ENCODE data around the gene DDX25. TPM values are rescaled to one million over a fixed set of nuclear protein-coding genes. Genes with fewer than 3 reads are reported as not detected.

The DDX25 gene
- total RNA-seq, 1 experiment from 2014 or later = 0.37 TPM

- no peak for ATAC-seq
Measured at GRCh38 chr11:125950696-125951651, 46.7 kb downstream of the DDX25 start.

More at GRCh38 chr11:125950696-125951651, 46.7 kb downstream of the DDX25 start:
- no peaks in the 10 kb centered on the region for H3K27me3 ChIP-seq (ENCODE audit: insufficient read depth, low read length)
- H3K4me1 ChIP-seq (ENCODE audit: control insufficient read depth in 1 of 2, insufficient read depth in 2 of 2, low read length in 2 of 2) = peaks cover 1 to 3% of the 10 kb centered on the region in 2 experiments; a peak in 2 of 4 replicates
- no peaks in the 10 kb centered on the region for H3K9me3 ChIP-seq (ENCODE audit: control insufficient read depth in 1 of 2, insufficient read depth in 1 of 2, low read depth in 1 of 2, low read length in 2 of 2)
- ChIA-PET POLR2A (no interaction called here), CTCF (no interaction called here), RAD21 (ENCODE audit: low non-redundant PET in 1 of 2, low total read pairs in 2 of 2, uncharacterized antibody in 2 of 2, unreplicated experiment in 2 of 2) (no interaction called here)
- no peak overlapping the region for H3K9ac ChIP-seq (ENCODE audit: low read length)
- no peak overlapping the region for H3K4me3 ChIP-seq (replicated peaks in 1 of 2; ENCODE audit: low read depth in 1 of 2, low read length in 2 of 2)
- BruUV-seq (replicated peaks) = no TSS peak
- no peaks in the 10 kb centered on the region for H3K36me3 ChIP-seq (ENCODE audit: control insufficient read depth in 1 of 2, insufficient read depth in 2 of 2, low read length in 2 of 2)
- no peaks in the 10 kb centered on the region for H4K20me1 ChIP-seq (ENCODE audit: insufficient read depth)
- intact Hi-C loops (cut with micrococcal nuclease) = no loop called here
- H3K4me2 ChIP-seq (ENCODE audit: low read length) = no peak overlapping the region
- no peak for DNase-seq (ENCODE audit: low read depth, low spot score)
- no peak for TF ChIP-seq FOSL1 (IDR thresholded peaks at IDR 0.05; ENCODE audit: low read depth)
- no peak for TF ChIP-seq JUND (IDR thresholded peaks at IDR 0.05)
- TF ChIP-seq SP1 (IDR thresholded peaks at IDR 0.05; ENCODE audit: low read depth) = no peak
- TF ChIP-seq EZH2 (IDR thresholded peaks at IDR 0.05) = no peak
- no peak for TF ChIP-seq ELF1 (IDR thresholded peaks at IDR 0.05; ENCODE audit: borderline replicate concordance, low read depth)
- TF ChIP-seq ZFX (IDR thresholded peaks at IDR 0.05) = no peak
- no peak for TF ChIP-seq CTCF (IDR thresholded peaks at IDR 0.05 in 2 of 3, conservative IDR thresholded peaks at IDR 0.05 in 1 of 3; ENCODE audit: borderline replicate concordance in 1 of 3, insufficient read depth in 1 of 3, low read depth in 2 of 3, low read length in 2 of 3)
- no peak for TF ChIP-seq ATF3 (IDR thresholded peaks at IDR 0.05)
- no peak for TF ChIP-seq POLR2A (IDR thresholded peaks at IDR 0.05; ENCODE audit: borderline replicate concordance, extremely low read depth, insufficient read depth, insufficient read length)
- TF ChIP-seq ZNF274 (IDR thresholded peaks at IDR 0.05; ENCODE audit: low read depth, low read length) = no peak
- TF ChIP-seq REST (IDR thresholded peaks at IDR 0.05; ENCODE audit: low read depth) = no peak
- TF ChIP-seq SIN3A (IDR thresholded peaks at IDR 0.05; ENCODE audit: low read depth) = no peak
- no peaks in the 10 kb centered on the region for H3K79me2 ChIP-seq (ENCODE audit: insufficient read depth, low read length)
- no peaks in the 10 kb centered on the region for H3K9me2 ChIP-seq (ENCODE audit: insufficient read depth)
- no peak overlapping the region for H3K27ac ChIP-seq (ENCODE audit: low read depth, low read length)
- no peak overlapping the region for H2AFZ ChIP-seq (ENCODE audit: low read depth, low read length, poor library complexity, severe bottlenecking)
